Neural progenitor cell (in vitro differentiated cells): ENCODE measurements around the gene RYR3.

ENCODE experiments used
- CTCF ChIP-seq: fragments of 200-600 bp; sonication (generic); IDR thresholded peaks from 2 replicates; pipeline ENCODE4 v1.5.1; 2017; ENCODE audit warnings: antibody characterized with exemption, mild to moderate bottlenecking
- EZH2 ChIP-seq: fragments of 200-600 bp; sonication (generic); IDR thresholded peaks from 2 replicates; pipeline ENCODE4 v1.6.1; 2017; ENCODE audit warnings: antibody characterized with exemption, mild to moderate bottlenecking, moderate library complexity
- EZH2phosphoT487 ChIP-seq: fragments of 200-600 bp; sonication (generic); IDR thresholded peaks from 2 replicates; pipeline ENCODE4 v1.6.1; 2017; ENCODE audit warnings: antibody characterized with exemption

DNA sequence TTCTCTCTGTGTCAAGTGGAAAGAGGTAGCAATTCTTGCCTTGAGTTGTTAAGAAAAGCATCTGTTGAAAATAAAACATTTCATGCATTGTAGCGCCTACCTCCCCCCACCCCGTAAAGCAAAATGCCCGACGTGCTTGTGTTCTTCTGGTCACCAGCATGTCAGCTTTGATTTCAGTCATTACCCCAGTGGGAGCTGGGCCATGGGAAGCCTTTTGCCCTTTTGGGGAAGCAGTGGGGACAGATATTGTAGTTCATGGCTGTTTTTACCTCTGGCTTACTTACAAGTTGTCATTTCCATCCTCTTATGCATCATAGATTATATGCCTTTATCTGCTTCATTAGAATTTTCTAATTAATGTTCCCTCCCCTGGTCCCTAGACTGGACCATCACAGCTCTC lies 328.7 kb downstream of the RYR3 start:
- TF ChIP-seq CTCF (no peak), EZH2 (no peak), EZH2phosphoT487 (no peak)
